Glutamatergic neuron (in vitro differentiated cells): Measurements from ENCODE around the gene NUP93. TPM values are rescaled to one million over a fixed set of nuclear protein-coding genes. Genes with fewer than 3 reads are reported as not detected.
"Not testable (repeated sequence)": the region's sequence is repeated elsewhere in the genome, so short reads cannot be mapped to it uniquely, and the experiment has no call there.

Experiments
- DNase-seq: peaks from one replicate; pipeline ENCODE4 v3.0.0; 2022
- H3K27ac Mint-ChIP-seq: one replicate; pipeline ENCODE4 v1.8.0; 2020; ENCODE audit warnings: mild to moderate bottlenecking, mixed read lengths, inconsistent platforms; ENCODE audit not compliant: unreplicated experiment
- H3K27me3 Mint-ChIP-seq: one replicate; pipeline ENCODE4 v1.8.0; 2020; ENCODE audit warnings: mild to moderate bottlenecking, moderate library complexity, mixed read lengths, inconsistent platforms; ENCODE audit not compliant: unreplicated experiment
- H3K36me3 Mint-ChIP-seq: one replicate; pipeline ENCODE4 v1.8.0; 2020; ENCODE audit warnings: mild to moderate bottlenecking, mixed read lengths, inconsistent platforms; ENCODE audit not compliant: unreplicated experiment
- H3K4me1 Mint-ChIP-seq: one replicate; pipeline ENCODE4 v1.8.0; 2020; ENCODE audit warnings: mild to moderate bottlenecking, low read depth, mixed read lengths, inconsistent platforms; ENCODE audit not compliant: unreplicated experiment
- H3K4me3 Mint-ChIP-seq: one replicate; pipeline ENCODE4 v1.8.0; 2020; ENCODE audit warnings: mild to moderate bottlenecking, mixed read lengths, inconsistent platforms; ENCODE audit not compliant: unreplicated experiment
- H3K9me3 Mint-ChIP-seq: one replicate; pipeline ENCODE4 v1.8.0; 2020; ENCODE audit warnings: mild to moderate bottlenecking, moderate library complexity, mixed read lengths, inconsistent platforms; ENCODE audit not compliant: unreplicated experiment
- total RNA-seq: library from RNA; stranded (reverse); fragmentation: NEBNext Ultra II Directional; extraction: Animal tissue kit (Norgen Biotek cat#: 25700); gene quantifications from one replicate; pipeline ENCODE4 v1.2.1, GENCODE V29; 2021; ENCODE audit not compliant: unreplicated experiment
- TF ChIP-seq, protein P1 (sequence below): fragments of 200-600 bp; sonication (generic); IDR thresholded peaks from one replicate; pipeline ENCODE4 v1.5.0; 2021; ENCODE audit not compliant: partially characterized antibody, unreplicated experiment

NUP93 gene
- total RNA-seq, 1 donor from 2014 or later = 84.1 TPM

DNA sequence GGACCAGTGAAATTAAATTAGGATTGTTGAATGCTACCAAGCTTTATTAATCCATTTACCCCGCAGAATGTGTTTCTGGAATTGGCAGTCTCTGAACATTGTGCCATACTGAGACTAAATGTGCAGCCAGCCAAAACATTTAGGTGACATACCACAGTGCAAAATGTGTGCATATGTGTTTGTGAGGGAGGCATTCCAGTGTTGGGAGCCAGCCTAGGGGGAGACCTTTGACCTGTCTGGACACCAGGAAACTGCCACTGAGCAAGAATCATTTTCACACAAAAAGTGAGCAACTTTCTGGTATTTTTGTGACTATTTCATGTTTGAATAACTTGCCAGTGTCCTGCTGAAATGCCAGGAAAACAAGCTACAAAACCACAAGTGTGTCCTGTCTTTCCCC, 70.4 kb downstream of the NUP93 start:
- no peak overlapping the region for H3K4me3 Mint-ChIP-seq
- H3K9me3 Mint-ChIP-seq = peaks cover 3% of the 10 kb centered on the region
- no peaks in the 10 kb centered on the region for H3K27me3 Mint-ChIP-seq
- no peak for DNase-seq
- H3K4me1 Mint-ChIP-seq = peaks cover 2% of the 10 kb centered on the region
- TF ChIP-seq, protein P1, sequence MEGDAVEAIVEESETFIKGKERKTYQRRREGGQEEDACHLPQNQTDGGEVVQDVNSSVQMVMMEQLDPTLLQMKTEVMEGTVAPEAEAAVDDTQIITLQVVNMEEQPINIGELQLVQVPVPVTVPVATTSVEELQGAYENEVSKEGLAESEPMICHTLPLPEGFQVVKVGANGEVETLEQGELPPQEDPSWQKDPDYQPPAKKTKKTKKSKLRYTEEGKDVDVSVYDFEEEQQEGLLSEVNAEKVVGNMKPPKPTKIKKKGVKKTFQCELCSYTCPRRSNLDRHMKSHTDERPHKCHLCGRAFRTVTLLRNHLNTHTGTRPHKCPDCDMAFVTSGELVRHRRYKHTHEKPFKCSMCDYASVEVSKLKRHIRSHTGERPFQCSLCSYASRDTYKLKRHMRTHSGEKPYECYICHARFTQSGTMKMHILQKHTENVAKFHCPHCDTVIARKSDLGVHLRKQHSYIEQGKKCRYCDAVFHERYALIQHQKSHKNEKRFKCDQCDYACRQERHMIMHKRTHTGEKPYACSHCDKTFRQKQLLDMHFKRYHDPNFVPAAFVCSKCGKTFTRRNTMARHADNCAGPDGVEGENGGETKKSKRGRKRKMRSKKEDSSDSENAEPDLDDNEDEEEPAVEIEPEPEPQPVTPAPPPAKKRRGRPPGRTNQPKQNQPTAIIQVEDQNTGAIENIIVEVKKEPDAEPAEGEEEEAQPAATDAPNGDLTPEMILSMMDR = no peak
- no peaks in the 10 kb centered on the region for H3K36me3 Mint-ChIP-seq
- no peak overlapping the region for H3K27ac Mint-ChIP-seq

DNA sequence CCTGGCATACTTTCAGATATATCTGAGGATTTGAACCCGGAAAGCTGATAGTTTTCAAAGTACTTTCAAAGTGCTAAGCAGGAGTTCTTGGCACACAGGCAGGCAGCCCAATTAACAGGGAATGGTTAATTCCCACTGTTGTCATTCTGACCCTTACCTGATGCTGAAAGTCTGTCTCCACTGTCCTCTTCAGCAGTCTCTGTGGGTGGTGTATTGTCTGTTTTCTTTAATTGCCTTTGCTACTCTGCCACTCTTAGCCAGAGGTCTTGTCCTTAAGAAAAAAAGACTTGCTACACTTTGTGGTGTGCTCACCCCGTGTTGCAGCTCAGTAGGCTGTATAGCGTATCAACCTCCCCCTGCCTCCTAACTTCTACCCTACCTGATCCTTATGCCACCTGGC, 71.8 kb downstream of the NUP93 start:
- no peak for DNase-seq
- Mint-ChIP-seq H3K27ac (no peak overlapping the region), H3K9me3 (peaks cover 3% of the 10 kb centered on the region), H3K4me1 (peaks cover 2% of the 10 kb centered on the region), H3K27me3 (no peaks in the 10 kb centered on the region), H3K36me3 (no peaks in the 10 kb centered on the region), H3K4me3 (no peak overlapping the region)
- TF ChIP-seq, protein P1 = no peak

DNA sequence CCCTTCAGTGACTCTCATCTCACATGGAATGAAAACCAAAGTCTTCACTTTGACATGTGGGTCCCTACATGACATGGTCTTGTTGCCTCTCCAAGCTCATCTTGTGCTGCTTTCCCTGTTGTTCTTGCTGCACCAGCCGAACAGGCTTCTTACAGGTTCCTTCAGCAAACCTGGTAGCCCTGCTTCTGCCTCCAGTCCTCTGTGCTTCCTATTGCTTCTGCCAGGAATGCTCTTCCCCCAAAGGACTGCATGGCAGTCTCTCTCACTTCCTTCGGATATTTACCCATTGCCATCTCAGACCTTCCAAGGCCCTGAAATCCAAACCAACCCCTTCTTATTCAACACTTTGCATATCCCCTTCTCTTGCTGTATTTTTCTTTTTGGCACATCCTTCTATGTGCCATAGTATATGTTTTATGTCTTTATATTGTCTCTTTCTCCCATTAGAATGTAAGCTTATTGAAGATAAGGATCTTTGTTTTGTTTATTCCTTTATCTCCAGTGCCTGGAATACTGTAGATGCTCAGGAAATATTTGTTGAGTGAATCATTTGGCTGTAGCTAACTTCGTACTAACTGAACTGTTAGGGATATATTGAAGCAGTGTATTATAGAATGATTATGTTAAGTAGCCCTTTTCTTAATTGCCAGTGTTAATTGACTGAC, 77.2 kb downstream of the NUP93 start:
- Mint-ChIP-seq H3K27me3 (no peaks in the 10 kb centered on the region), H3K4me1 (no peaks in the 10 kb centered on the region), H3K36me3 (no peaks in the 10 kb centered on the region), H3K4me3 (no peak overlapping the region), H3K27ac (no peak overlapping the region), H3K9me3 (no peaks in the 10 kb centered on the region)
- TF ChIP-seq, protein P1 = no peak
- no peak for DNase-seq

DNA sequence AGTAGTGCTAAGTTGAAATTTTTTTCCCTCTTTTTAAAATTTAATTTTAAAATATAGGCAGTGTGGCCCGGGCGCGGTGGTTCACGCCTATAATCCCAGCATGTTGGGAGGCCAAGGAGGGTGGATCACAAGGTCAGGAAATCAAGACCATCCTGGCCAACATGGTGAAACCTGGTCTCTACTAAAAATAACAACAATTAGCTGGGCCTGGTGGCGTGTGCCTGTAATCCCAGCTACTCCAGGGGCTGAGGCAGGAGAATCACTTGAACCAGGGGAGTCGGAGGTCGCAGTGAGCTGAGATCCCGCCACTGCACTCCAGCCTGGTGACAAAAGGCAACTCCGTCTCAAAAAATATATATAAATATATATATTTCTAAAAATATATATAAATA, 77.7 kb downstream of the NUP93 start:
- not testable (repeated sequence) for H3K9me3 Mint-ChIP-seq, DNase-seq, H3K36me3 Mint-ChIP-seq, H3K4me3 Mint-ChIP-seq, H3K27ac Mint-ChIP-seq, H3K27me3 Mint-ChIP-seq, H3K4me1 Mint-ChIP-seq

DNA sequence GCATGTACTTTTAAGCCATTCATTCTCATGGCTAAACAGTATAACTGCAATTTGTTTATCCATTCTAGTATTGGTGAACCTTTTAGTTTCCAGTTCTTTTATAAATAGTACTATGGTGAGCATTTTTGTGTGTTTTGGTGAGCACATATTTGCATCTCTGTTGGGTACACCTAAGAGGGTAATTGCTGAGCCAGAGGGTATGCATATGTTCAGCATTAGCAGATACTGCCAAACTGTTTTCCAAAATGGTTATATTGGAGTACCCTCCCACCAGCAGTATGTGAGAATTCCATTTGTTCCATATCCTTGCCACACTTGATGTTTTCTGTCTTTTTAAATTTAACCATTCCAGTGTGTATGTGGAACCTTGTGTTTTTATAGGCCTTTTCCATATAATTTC, 81.0 kb downstream of the NUP93 start:
- H3K27me3 Mint-ChIP-seq = no peaks in the 10 kb centered on the region
- H3K4me1 Mint-ChIP-seq = no peaks in the 10 kb centered on the region
- H3K27ac Mint-ChIP-seq = no peak overlapping the region
- TF ChIP-seq, protein P1 = no peak
- no peaks in the 10 kb centered on the region for H3K9me3 Mint-ChIP-seq
- no peak overlapping the region for H3K4me3 Mint-ChIP-seq
- H3K36me3 Mint-ChIP-seq = no peaks in the 10 kb centered on the region
- no peak for DNase-seq

DNA sequence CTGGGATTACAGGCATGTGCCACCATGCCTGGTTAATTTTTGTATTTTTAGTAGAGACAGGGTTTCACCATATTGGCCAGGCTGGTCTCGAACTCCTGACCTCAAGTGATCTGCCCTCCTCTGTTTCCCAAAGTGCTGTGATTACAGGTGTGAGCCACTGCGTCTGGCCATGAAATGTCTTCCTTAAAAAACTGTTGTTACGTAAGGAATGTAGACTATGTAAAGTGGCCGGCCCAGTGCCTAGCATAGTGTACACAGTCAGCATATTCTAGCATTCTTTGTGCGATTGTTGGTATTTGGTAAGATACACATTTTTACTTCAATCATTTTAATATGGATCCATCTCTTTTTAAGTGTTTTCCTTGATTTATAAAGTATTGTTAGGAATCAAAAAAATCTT, 81.7 kb downstream of the NUP93 start:
- H3K27me3 Mint-ChIP-seq, H3K9me3 Mint-ChIP-seq, DNase-seq, H3K4me1 Mint-ChIP-seq, H3K4me3 Mint-ChIP-seq, H3K27ac Mint-ChIP-seq, H3K36me3 Mint-ChIP-seq: not testable (repeated sequence)
